HG03196 (cell line): ENCODE results near the gene BMPR1B.

Experiments used
- ATAC-seq: cut with Tn5 transposase; IDR thresholded peaks from one replicate; pipeline ENCODE4 v1.9.1; 2021; ENCODE audit not compliant: unreplicated experiment

Gene BMPR1B

DNA sequence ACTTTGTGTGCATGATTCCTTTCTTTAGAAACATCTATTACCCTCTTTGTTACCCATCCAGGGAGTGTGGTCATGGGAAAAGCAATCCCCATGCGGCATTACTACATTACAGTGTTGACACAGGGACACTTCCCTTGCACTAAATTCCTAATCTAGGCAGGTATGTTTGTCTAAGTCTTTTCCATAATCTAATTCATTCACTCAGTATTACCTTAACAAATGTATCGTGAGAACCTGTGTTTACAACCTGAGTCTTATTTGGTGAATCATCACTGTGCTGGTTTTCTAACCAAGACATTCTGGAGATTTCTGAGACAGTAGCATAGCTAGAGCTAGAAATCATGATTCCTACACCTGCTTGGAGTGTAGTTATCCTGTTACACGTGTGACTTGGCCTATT, 326.8 kb downstream of the BMPR1B start:
- ATAC-seq: no peak

DNA sequence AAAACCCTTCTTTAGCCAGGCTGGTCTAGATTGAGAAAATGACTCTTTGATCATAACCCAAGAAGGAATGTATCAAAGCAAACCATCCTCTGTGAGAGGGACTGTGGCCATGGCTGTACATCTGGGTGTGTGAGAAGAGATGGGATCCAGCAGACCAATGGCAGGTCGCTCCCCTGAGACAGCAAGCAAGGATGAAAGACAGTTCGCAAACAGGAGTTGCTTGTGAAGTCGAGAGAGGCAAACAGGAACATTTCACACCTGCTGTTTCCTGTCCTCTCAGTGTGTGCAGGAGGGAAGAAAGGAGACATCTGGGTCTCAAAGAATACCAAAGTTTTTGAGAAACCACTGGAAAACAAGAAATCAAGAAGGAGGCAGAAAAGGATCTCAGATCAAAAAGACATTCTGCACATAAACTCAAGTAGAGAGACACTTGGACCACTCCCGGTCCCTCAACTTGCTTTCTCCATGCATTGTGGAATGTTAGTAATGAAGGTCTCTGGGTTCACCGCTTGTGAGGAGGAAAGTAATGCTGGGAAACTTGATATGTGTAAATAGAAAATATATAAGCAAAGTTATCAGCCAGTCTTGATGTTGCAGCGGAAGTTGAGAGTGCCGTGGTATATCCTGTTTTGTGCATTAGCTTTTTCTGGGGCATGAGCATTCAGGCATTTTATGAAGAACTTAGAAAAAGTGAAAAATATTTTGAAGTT, 327.5 kb downstream of the BMPR1B start:
- ATAC-seq: no peak

DNA sequence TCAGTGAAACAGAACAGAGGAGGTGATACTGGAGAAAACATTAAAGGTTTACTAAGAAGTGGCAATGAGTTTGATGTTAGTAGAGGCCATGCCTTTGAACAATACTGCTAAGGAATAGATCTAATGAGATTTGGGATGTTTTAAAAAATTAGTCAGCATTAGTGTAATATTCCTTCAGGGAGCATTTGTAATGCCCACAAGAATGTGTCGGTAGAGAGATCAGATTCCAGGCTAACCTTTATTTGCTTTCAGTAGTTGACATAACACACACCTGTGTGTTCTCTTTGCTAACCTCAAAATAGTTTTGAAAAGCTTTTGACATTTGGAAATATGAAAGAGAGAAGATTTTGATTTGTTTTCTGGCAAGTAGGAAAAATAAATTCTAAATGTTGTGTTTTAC, 328.8 kb downstream of the BMPR1B start:
- no peak for ATAC-seq

DNA sequence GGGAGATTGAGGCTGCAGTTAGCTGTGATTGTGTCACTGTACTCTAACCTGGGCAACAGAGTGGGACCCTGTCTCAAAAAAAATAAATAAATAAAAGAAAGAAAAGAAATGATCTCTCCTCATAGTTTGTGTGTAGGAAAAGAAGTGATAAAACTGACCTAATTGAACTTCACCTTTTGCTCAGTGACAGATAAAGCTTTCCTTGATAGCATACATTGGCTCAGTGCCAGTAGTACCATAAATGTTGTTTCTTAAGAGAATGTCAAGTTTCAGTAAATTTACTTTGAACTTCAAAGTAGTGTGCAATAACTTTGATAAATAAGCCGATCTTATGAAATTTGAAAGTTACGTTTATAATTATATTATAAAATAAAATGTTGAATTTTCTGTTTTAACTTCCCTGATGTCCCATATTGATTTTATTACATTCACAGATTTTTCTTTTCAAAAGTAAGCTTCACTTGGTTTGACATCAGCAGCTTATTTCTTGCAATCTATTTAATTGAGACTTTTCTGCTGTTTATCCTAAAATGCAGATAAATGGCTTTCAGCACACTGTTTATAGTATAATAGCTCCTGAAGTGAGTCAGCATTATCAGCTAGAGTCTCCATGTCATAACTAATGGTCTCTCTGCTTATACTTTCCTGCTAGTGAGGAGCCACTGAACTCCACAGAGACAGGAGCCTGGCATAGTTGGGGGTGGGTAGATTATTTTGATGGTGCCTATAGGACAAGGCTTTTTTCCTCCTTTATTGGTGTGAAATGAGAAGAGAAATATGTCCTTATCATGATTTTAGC, 330.1 kb downstream of the BMPR1B start:
- no peak for ATAC-seq

DNA sequence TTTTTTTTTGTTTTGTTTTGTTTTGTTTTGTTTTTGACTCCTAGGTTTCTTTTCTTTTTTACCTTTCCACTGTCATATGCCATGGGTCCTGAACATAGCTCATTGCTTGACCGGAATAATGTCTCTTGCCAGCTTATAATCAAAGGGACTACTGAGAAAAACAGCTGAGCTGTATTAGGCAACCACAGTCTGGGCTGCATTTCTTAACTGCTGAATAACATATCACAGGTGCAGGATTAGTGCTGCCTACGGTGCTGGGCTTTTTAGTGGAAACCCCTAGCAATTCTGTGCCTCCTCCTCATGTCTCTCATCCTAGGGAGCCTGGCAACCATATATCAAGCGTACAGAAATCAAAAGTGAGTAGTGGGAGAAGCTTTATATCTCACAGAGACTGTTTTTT, 333.5 kb downstream of the BMPR1B start:
- ATAC-seq: no peak

DNA sequence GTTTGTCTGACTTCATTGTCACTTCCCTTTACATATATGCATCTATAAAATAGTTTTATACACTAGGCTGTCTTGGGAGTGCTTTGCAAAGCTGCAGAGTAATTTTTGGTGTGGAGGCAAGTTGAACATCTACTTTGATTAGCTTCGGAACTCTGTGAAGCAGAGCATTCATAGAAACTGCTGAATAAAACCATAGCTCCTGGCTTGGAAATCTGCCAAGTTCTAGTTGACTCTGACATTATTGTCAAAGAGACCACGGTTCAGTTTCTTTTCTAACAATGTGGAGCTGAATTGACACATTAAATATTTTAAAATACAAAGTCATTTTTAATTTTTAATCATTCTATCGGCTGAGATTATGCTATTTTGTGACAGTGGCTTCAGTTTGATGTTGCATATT, 335.0 kb downstream of the BMPR1B start:
- ATAC-seq: no peak

DNA sequence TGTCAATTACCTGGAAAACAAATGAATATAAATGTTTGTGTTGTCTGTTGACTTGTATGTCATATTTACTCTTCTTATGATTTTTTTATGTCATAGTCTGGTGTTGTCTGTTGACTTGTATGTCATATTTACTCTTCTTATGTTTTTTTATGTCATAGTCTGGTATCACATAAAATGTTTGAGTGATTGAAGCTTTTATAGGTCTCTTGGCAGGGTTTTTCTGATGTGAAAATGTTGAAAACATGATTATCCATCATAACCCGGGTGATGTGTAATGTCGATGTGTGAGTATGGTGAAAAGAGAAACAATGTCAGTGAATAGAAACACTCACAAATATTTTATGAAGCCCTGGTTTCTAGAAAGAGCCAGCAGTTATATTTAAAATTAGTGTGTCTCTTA, 335.7 kb downstream of the BMPR1B start:
- no peak for ATAC-seq

DNA sequence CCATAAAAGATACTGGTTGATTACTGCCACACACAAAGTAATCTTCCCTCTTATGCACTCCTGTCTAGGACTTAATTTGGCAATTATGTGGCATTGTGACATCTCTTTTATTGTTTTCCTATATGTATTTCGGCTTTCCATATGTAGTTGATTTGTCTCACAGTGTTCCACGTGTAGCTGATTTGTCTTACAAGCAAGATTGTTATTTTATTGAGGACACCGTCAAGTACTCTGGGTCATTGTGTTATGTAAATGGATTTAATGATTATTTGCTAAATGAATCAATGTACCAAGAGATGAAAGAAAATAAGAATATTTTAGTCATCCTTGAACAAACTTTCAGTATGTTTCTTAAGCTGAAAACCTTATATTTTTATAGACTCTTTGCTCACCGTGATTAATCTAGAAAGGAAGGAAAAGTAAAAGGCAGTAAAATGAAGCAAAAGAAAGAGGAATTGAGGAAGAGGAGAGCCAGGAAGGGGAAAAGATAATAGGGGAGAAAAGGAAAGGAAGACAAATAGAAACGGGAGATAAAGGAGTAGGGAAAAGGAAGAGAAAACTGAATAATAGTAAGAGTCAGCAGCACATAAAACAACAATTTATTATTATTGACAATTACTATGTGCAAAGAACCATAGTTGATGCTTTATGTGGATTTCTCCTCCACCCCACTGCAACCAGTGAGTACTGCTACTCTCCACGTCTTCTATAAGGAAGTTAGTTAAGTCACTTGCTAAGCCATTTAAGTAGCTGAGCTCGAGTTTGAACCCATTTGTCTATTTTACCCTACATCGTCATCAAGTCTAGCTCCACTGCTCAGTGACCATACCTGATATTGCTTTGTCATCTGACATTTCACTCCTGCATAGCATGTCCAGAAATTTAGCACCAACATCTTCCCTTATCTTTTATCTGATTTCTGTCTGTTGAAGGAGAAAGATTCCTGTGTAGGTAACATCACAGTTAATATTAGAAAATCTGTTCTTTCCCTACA, 336.5 kb downstream of the BMPR1B start:
- no peak for ATAC-seq

DNA sequence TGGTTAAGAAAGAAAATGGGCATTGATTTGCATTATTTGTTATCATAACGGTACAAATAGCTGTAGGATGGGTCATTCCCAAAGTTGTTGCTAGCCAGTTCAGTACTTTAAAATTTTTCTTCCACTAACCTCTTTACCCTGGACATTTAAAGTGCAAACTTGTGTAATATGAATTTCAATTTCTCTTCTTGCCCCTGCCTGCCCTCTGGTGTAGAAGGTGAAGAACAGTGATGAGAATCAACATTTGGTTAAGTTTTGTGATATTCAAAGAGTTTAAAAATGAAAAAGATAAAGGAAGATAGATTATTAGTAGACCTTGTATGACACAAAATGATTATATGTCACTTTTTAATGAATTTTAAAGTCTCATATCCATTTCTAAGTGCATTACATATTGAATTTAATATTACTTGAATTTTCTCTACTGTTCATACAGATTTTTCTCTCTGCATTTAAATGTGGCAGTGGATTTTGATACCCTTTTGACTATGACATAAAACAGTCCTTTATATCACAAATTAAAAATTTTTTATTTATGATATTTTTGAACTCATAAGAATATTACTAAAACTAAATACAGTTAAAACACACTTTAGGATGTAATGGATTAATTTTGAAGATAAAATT, 337.7 kb downstream of the BMPR1B start:
- ATAC-seq: no peak

DNA sequence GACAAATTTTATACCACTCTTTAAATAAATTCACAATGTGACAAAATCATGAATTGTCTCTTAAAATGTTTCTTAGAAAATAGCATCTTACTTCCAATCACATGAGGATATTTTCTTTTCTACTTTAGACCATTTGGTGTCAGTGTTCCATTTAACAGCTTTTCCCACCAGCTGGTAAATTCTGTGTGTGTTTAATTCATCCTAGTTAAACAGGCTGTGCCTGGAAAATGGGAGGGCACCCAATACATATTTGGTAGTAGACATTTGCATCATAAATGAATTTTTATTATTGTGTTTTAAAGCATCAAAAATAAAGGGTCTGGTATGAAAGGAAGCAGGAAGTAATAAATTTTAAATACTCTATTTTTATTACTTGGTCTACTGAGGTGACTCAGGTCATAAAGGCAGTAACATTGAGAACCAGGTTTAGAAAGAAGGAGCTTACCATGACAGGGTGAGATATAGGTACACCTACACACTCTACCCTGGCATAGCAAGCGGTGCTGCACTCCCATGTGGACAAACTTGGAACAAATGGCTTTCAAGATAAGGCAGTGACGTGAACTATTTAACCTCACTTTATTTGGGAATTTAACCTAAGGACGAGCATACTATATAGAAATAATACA, 344.5 kb downstream of the BMPR1B start:
- no peak for ATAC-seq

DNA sequence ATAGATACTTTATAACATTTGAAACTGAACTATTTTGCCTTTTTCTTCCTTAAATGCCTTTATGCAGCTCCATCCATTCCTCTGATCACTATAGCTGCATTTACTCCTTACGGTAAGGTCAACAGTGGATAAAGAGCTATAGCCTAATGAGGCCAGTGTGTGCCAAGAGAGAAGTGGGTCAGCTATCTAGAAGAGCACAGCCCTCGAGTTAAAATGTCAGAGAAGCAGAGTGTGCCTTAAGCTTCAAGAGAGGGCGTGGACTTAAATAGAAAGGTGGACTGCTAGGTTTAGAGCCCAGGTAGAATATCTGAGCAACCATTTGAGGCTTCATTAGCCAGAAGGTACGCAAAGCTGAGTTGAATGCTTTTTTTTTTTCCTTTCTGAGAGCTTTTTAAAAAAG, 347.4 kb downstream of the BMPR1B start:
- ATAC-seq: no peak

DNA sequence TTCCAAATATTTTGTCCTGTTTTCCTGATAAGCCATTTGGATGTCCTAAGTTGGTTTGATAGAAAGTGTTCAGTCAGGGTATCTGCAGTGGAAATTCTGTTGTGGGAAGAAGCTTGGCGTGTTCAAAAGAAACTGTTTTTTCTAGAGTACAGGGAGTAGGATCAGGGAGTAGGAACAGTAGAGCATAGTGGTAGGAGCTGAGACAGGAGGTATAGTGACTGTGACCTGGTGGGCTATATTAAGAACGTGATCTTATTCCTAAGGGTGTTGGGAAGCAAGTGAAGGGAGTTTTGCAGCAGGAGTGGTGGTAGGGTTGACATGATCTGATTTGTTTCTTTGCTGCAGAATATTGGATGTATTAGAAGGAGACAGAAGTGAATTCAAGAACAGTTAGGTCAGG, 348.2 kb downstream of the BMPR1B start:
- ATAC-seq: no peak

DNA sequence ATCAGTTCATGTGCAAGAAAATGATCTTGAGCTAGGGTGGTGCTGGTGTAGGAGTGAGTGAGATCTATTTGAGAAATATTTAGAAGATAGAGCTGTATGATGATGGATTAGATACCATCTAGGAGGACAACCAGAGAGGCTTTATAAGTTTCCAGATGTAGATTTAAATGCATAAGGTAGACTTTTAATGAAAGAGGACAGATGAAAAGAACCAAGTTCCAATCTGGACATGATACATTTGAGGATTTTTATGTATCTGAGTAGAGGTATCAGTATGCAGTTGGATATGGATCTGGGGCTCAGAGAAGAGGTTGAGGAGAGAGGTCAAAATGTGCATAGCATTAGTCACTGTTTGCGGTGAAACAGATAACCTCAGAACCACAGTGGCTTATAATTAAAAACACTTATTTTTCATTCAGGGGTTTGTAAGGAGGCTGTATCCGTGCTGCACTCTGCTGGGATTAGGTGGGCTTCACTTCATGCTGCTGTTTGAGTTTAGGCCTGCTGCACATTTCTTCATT, 348.7 kb downstream of the BMPR1B start:
- no peak for ATAC-seq

DNA sequence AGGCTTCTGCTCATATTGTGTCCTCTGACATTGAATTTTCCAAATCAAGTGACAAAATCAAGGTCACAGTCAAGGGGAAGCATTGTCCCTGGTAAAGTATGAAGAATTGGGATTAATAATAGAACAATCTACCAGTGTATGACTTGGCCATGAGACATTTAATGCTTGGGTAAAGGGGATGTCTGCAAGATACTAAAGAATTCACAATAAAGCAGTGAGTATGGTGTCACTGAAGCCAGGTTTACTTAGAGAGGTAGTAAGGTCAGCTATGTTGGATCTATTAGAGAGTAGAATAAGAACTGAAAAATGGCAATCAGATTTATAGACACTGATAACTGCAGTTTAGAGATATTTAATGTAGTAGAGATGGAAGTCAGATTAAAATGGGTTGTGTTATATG, 349.2 kb downstream of the BMPR1B start:
- ATAC-seq: no peak

DNA sequence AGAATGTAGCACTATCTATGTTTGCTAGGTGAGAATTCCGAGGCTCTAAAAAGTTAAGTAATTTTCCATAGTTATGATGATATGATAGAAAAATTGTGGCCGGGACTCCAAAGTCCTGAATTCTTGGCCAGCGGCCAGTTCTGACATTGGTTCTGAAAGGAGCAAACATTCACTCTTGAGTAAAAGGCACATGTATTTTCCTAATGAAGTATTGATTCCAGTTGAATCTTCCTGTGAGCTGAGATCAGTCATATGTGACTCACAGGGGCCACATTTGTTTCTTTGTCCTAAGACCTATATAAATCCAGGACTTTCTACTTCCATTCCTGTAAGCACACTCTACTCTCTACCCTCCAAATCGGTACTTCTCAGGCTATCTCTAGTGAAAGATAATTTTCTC, 349.9 kb downstream of the BMPR1B start:
- no peak for ATAC-seq

DNA sequence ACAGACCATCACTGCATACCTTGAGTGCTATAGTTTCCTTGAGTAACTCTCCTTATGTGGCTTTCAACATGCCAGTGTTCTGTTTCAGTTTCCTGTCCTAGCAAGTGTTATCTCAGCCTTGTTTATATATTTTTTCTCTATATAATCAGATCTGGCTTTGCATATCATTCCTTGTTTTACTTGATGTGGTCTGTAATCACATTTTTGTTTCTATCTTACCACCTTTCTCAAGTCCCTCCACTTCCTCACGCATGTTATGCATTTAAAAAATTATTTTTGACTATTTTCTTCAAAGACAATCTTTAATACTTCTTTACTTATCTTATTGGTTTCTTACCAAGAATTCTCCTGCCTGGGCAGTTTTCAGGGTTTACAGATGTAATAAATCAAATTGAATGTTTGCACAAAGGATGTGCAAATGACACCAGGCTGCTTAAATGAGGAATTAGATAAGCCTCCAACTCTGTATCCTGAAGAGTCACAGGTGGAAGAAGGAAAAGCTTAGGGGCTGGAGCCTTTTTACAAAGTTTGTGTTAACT, 351.2 kb downstream of the BMPR1B start:
- ATAC-seq: no peak

DNA sequence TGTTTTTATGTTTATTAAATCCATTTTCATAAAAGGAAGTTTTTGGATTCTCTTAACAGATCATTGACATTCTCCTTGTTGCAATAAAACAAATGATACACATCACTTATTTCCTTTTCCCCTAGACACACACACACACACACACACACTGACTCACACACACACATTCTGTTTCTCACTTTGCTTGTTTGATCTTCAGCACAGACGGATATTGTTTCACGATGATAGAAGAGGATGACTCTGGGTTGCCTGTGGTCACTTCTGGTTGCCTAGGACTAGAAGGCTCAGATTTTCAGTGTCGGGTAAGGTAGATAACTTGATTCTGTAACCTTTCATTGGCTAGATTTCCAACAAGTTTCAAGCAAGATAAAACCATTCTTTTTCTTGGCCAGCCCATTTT, 356.8 kb downstream of the BMPR1B start:
- ATAC-seq: no peak

DNA sequence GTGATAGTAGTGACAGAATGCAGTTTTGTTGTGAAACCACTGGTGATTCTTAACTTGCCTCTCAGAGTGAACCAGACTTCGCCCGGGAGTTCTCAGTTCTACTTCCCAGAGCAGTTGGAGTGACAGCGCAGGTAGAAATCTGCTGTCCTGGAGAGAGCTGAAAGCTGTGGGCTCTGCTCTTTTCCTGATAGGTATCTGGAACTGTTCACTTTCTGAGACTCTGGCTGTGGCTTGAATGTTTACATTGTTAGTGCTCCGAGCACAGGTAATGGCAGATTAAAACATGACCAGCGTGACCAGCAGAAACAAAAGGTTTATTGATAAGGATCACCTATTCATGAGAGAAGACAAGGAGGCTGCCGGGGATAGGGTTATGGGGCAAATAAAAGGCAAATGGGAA, 360.7 kb downstream of the BMPR1B start:
- ATAC-seq: no peak

DNA sequence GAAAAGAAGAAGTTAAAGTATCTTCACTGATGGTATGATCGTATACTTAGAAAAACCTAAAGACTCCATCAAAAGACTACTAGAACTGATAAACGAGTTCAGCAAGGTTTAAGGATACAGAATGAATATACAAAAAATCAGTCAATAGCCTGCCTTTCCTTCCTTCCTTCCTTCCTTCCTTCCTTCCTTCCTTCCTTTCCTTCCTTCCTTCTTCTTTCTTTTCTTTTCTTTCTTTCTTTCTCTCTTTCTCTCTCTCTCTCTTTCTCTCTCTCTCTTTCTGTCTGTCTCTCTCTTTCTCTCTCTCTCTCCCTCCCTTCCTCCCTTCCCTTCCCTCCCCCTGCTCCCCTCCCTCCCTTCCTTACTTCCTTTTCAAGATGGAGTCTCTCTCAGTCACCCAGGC, 362.7 kb downstream of the BMPR1B start:
- ATAC-seq: no peak

DNA sequence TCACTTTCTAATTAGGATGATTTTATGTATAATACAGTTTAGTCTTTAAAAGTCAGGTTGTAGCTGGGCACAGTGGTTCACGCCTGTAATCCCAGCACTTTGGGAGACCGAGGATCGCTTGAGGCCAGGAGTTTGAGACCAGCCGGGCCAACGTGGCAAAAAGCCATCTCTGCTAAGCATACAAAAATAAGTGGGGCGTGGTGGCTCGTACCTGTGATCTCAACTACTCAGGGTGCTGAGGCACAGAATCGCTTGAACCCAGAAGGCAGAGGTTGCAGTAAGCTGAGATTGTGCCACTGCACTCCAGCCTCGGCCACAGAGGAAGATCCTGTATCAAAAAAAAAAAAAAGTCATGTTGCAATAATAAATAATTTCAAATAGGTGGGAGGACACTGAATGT, 364.2 kb downstream of the BMPR1B start:
- no peak for ATAC-seq
